Fibroblast of skin of abdomen (primary cell): ENCODE measurements around the gene OMP.

Experiments
- DNase-seq: peaks from one replicate; pipeline ENCODE4 v3.0.0-alpha.2; 2013

Gene OMP

GRCh38 chr11:77069336-77069968 lies 33.2 kb upstream of the OMP start:
- no peak for DNase-seq

GRCh38 chr11:77069969-77070582 lies 32.6 kb upstream of the OMP start:
- no peak for DNase-seq

- no peak for DNase-seq
Observed at GRCh38 chr11:77071077-77071476, 31.6 kb upstream of the OMP start.

GRCh38 chr11:77071671-77072605 lies 30.7 kb upstream of the OMP start:
- DNase-seq = no peak

GRCh38 chr11:77072851-77073327 lies 29.8 kb upstream of the OMP start:
- no peak for DNase-seq

- peak; percentile 91 for DNase-seq
Observed at GRCh38 chr11:77073328-77074001, 29.2 kb upstream of the OMP start.

- DNase-seq = no peak
Observed at GRCh38 chr11:77074205-77074604, 28.4 kb upstream of the OMP start.

GRCh38 chr11:77074626-77075221 lies 27.9 kb upstream of the OMP start:
- DNase-seq = no peak

- no peak for DNase-seq
Observed at GRCh38 chr11:77075425-77075905, 27.2 kb upstream of the OMP start.

- no peak for DNase-seq
Observed at GRCh38 chr11:77079666-77080065, 23.0 kb upstream of the OMP start.

GRCh38 chr11:77080643-77081210 lies 21.9 kb upstream of the OMP start:
- no peak for DNase-seq

GRCh38 chr11:77081381-77081851 lies 21.2 kb upstream of the OMP start:
- no peak for DNase-seq

- no peak for DNase-seq
Observed at GRCh38 chr11:77081976-77082836, 20.4 kb upstream of the OMP start.

GRCh38 chr11:77082838-77083565 lies 19.6 kb upstream of the OMP start:
- DNase-seq = peak; percentile 35

GRCh38 chr11:77083566-77084245 lies 18.9 kb upstream of the OMP start:
- DNase-seq = no peak

- DNase-seq = no peak
Observed at GRCh38 chr11:77084581-77085191, 18.0 kb upstream of the OMP start.

- DNase-seq = no peak
Observed at GRCh38 chr11:77085652-77086051, 17.0 kb upstream of the OMP start.

GRCh38 chr11:77086521-77087472 lies 15.8 kb upstream of the OMP start:
- no peak for DNase-seq
